GM23338 (cell line): ENCODE measurements around the gene SETBP1. TPM values are rescaled to one million over a fixed set of nuclear protein-coding genes. Genes with fewer than 3 reads are reported as not detected.
A peak's percentile ranks its signal among the peaks of the same experiment; 100 is the strongest.

Experiments
- ATAC-seq: fragments of 200-7000 bp; cut with Tn5 transposase; 3 replicates; pipeline ENCODE4 v1.9.1; 2020
- DNase-seq: peaks from one replicate; pipeline ENCODE4 v3.0.0-alpha.2; 2015; ENCODE audit warnings: low spot score
- H2AFZ ChIP-seq: fragments of 200-600 bp; sonication (generic); 2 replicates; pipeline ENCODE4 v1.8.0; 2016; ENCODE audit warnings: antibody characterized with exemption, mild to moderate bottlenecking, moderate library complexity
- H3F3A ChIP-seq: fragments of 200-600 bp; sonication (generic); replicated peaks from 2 replicates; pipeline ENCODE4 v1.8.0; 2017; ENCODE audit warnings: antibody characterized with exemption, mixed run types, low read depth
- H3K27ac ChIP-seq: fragments of 200-600 bp; sonication (generic); 2 replicates; pipeline ENCODE4 v1.6.1; 2016; ENCODE audit warnings: low read depth
- H3K27me3 ChIP-seq: fragments of 200-600 bp; sonication (generic); 2 replicates; pipeline ENCODE4 v1.8.0; 2016; ENCODE audit warnings: mild to moderate bottlenecking, mixed run types, moderate library complexity; ENCODE audit not compliant: insufficient read depth
- H3K36me3 ChIP-seq: fragments of 200-600 bp; sonication (generic); 2 replicates; pipeline ENCODE4 v1.8.0; 2016; ENCODE audit warnings: mild to moderate bottlenecking; ENCODE audit not compliant: insufficient read depth
- H3K4me1 ChIP-seq: fragments of 200-600 bp; sonication (generic); 2 replicates; pipeline ENCODE4 v1.8.0; 2016; ENCODE audit warnings: mild to moderate bottlenecking, moderate library complexity; ENCODE audit not compliant: insufficient read depth
- H3K4me2 ChIP-seq: fragments of 200-600 bp; sonication (generic); 2 replicates; pipeline ENCODE4 v1.7.1; 2017; ENCODE audit warnings: mixed run types
- H3K4me3 ChIP-seq: fragments of 200-600 bp; sonication (generic); 2 replicates; pipeline ENCODE4 v1.6.1; 2016; ENCODE audit warnings: mixed run types
- H3K79me2 ChIP-seq: fragments of 200-600 bp; sonication (generic); replicated peaks from 2 replicates; pipeline ENCODE4 v1.8.0; 2017; ENCODE audit warnings: mild to moderate bottlenecking; ENCODE audit not compliant: insufficient read depth
- H3K9me2 ChIP-seq: fragments of 200-600 bp; sonication (generic); 2 replicates; pipeline ENCODE4 v1.8.0; 2017; ENCODE audit not compliant: insufficient read depth
- H4K20me1 ChIP-seq: fragments of 200-600 bp; sonication (generic); replicated peaks from 2 replicates; pipeline ENCODE4 v1.8.0; 2017; ENCODE audit warnings: mild to moderate bottlenecking; ENCODE audit not compliant: insufficient read depth
- H3K27ac Mint-ChIP-seq: 2 replicates; pipeline ENCODE4 v1.8.0; 2020; ENCODE audit warnings: inconsistent platforms, mild to moderate bottlenecking, moderate library complexity, mixed read lengths
- H3K27me3 Mint-ChIP-seq: 3 replicates; pipeline ENCODE4 v1.8.0; 2022; ENCODE audit warnings: low read depth, mild to moderate bottlenecking, moderate library complexity, mixed read lengths, inconsistent platforms; ENCODE audit not compliant: insufficient read depth, poor library complexity
- H3K36me3 Mint-ChIP-seq: 3 replicates; pipeline ENCODE4 v1.8.0; 2021; ENCODE audit warnings: low read depth, mild to moderate bottlenecking, inconsistent platforms, moderate library complexity, mixed read lengths
- H3K4me1 Mint-ChIP-seq: 3 replicates; pipeline ENCODE4 v1.8.0; 2020; ENCODE audit warnings: mild to moderate bottlenecking, inconsistent platforms, mixed read lengths
- H3K4me3 Mint-ChIP-seq: 3 replicates; pipeline ENCODE4 v1.8.0; 2021; ENCODE audit warnings: moderate library complexity, mild to moderate bottlenecking, inconsistent platforms, mixed read lengths
- H3K9me3 Mint-ChIP-seq: 3 replicates; pipeline ENCODE4 v1.8.0; 2020; ENCODE audit warnings: moderate library complexity, mild to moderate bottlenecking, inconsistent platforms, mixed read lengths
- CREB1 ChIP-seq: fragments of 250-450 bp; sonication (Bioruptor Pico); IDR thresholded peaks from 2 replicates; pipeline ENCODE4 v1.5.0; 2020; ENCODE audit warnings: low read depth, mild to moderate bottlenecking, moderate library complexity
- ETS1 ChIP-seq: IDR thresholded peaks from 2 replicates; pipeline ENCODE4 v1.6.1; 2016; ENCODE audit warnings: antibody characterized with exemption
- EZH2 ChIP-seq: fragments of 200-600 bp; sonication (generic); IDR thresholded peaks from one replicate; pipeline ENCODE4 v1.8.0; 2017; ENCODE audit warnings: antibody characterized with exemption, mild to moderate bottlenecking, low read depth; ENCODE audit not compliant: unreplicated experiment
- EZH2phosphoT487 ChIP-seq: fragments of 200-600 bp; sonication (generic); IDR thresholded peaks from one replicate; pipeline ENCODE4 v1.8.1; 2018; ENCODE audit warnings: antibody characterized with exemption; ENCODE audit not compliant: unreplicated experiment
- NANOG ChIP-seq: IDR thresholded peaks from 2 replicates; pipeline ENCODE4 v1.6.1; 2016; ENCODE audit warnings: antibody characterized with exemption, borderline replicate concordance
- POLR2AphosphoS5 ChIP-seq: IDR thresholded peaks from 2 replicates; pipeline ENCODE4 v1.6.1; 2016; ENCODE audit warnings: antibody characterized with exemption, low read depth
- REST ChIP-seq: IDR thresholded peaks from one replicate; pipeline ENCODE4 v1.6.1; 2018; ENCODE audit warnings: antibody characterized with exemption; ENCODE audit not compliant: unreplicated experiment
- STAT1 ChIP-seq: IDR thresholded peaks from one replicate; pipeline ENCODE4 v1.6.1; 2016; ENCODE audit warnings: antibody characterized with exemption; ENCODE audit not compliant: unreplicated experiment
- ZNF114 ChIP-seq: fragments of 250-450 bp; sonication (Bioruptor Pico); IDR thresholded peaks from 2 replicates; pipeline ENCODE4 v1.5.0; 2020; ENCODE audit warnings: mild to moderate bottlenecking, moderate library complexity
- ZNF331 ChIP-seq: fragments of 250-450 bp; sonication (Bioruptor Pico); IDR thresholded peaks from 2 replicates; pipeline ENCODE4 v1.5.0; 2020; ENCODE audit warnings: low read depth, mild to moderate bottlenecking, moderate library complexity
- ZNF462 ChIP-seq: fragments of 250-450 bp; sonication (Bioruptor Pico); IDR thresholded peaks from 2 replicates; pipeline ENCODE4 v1.5.0; 2020; ENCODE audit warnings: mild to moderate bottlenecking, moderate library complexity
- polyA plus RNA-seq: library from polyadenylated mRNA; unstranded; fragments of >200 nt; fragmentation: Nextera tagmentation; extraction: Ambion mirVana; gene quantifications from 2 replicates; pipeline ENCODE4 v1.2.1, GENCODE V29; 2016
- total RNA-seq: library from RNA; depleted of rRNA; stranded (reverse); fragments of >200 nt; shearing (Covaris generic); gene quantifications from 2 replicates; pipeline ENCODE4 v1.2.3, GENCODE V29; 2014

SETBP1 gene
- total and polyA plus RNA-seq, 2 experiments from 2014 or later, result 1.6 to 5.5 TPM

DNA sequence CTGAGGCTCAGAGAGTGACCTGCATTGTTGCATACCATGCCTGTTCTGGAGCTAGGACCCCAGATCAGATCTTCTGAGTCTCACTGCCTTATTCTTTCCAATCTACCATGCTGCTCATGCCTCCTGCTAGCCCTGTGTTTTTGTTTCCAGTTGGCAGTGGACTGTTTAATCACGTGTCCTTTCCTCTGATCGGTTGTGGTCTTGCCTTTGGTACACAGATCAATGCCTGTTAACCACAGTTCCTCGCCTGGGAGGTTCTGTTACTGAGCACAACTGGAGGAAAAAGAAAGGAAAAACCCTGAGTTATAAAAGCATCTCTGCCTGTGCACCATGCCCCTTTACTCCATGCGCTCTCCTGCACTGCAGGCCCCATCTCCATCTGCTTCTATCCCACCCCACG lies 329.1 kb downstream of the SETBP1 start:
- Histone ChIP-seq H3K27me3 (no peaks in the 10 kb centered on the region), H3K36me3 (no peaks in the 10 kb centered on the region), H3K27ac (no peak overlapping the region), H3K79me2 (no peaks in the 10 kb centered on the region), H4K20me1 (no peaks in the 10 kb centered on the region), H3K4me3 (no peak overlapping the region), H3F3A (no peaks in the 10 kb centered on the region), H3K4me1 (peaks cover 3% of the 10 kb centered on the region; the same call in 1 of the 2 replicates), H2AFZ (no peak overlapping the region), H3K4me2 (no peak overlapping the region), H3K9me2 (no peaks in the 10 kb centered on the region; the same call in 1 of the 2 replicates)
- peaks cover 5% of the 10 kb centered on the region for H3K27me3 Mint-ChIP-seq
- no peak for DNase-seq
- no peak for TF ChIP-seq ZNF331 (CRISPR knock-in tag)
- TF ChIP-seq EZH2phosphoT487, result no peak
- ATAC-seq, result no peak
- 0 out of 2 replicates have a peak overlapping the region, but pooled peaks have one; percentile 41 for H3K27ac Mint-ChIP-seq
- peaks cover 30% of the 10 kb centered on the region for H3K4me1 Mint-ChIP-seq
- H3K4me3 Mint-ChIP-seq, result no peak overlapping the region
- H3K9me3 Mint-ChIP-seq, result no peaks in the 10 kb centered on the region
- peaks cover 3% of the 10 kb centered on the region; the same call in 1 of the 3 replicates for H3K36me3 Mint-ChIP-seq

DNA sequence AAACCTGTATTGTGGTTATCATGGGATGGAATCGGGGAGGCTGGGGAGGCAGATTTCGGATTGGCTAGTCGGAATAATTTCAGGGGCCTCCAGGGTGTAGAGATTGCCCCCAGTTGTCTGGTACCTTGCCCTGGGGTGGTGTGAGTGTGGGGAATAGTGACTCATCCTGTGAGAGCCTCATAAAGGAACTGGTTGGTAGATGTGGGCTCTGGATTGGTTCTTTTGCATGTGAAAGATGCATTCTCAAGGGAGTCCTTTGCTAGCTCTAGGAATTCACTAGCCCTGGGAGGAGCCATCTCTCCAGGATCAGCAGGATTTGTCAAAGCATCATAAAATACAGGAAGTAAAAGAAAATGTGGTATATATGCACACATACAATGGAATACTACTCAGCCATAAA lies 331.6 kb downstream of the SETBP1 start:
- peak; percentile 36 for DNase-seq
- peak; percentile 70 for ATAC-seq
- Histone ChIP-seq H2AFZ (no peak overlapping the region), H3K27me3 (no peaks in the 10 kb centered on the region), H3K36me3 (no peaks in the 10 kb centered on the region), H3K79me2 (no peaks in the 10 kb centered on the region), H3K4me2 (no peak overlapping the region), H3K4me1 (peaks cover 17% of the 10 kb centered on the region), H3K9me2 (no peaks in the 10 kb centered on the region; the same call in 1 of the 2 replicates), H3K27ac (no peak overlapping the region), H3K4me3 (no peak overlapping the region), H4K20me1 (no peaks in the 10 kb centered on the region), H3F3A (no peaks in the 10 kb centered on the region)
- no peak overlapping the region; the same call in 1 of the 2 replicates for H3K27ac Mint-ChIP-seq
- peaks cover 3% of the 10 kb centered on the region; the same call in 1 of the 3 replicates for H3K36me3 Mint-ChIP-seq
- H3K4me1 Mint-ChIP-seq, result peaks cover 48% of the 10 kb centered on the region
- H3K4me3 Mint-ChIP-seq, result no peak overlapping the region
- no peaks in the 10 kb centered on the region for H3K9me3 Mint-ChIP-seq
- peaks cover 5% of the 10 kb centered on the region for H3K27me3 Mint-ChIP-seq
- TF ChIP-seq NANOG, result no peak
- TF ChIP-seq EZH2phosphoT487, result no peak
- TF ChIP-seq ZNF114, result no peak
- TF ChIP-seq ZNF462 (CRISPR knock-in tag), result no peak
- no peak for TF ChIP-seq POLR2AphosphoS5
- TF ChIP-seq ETS1, result no peak
- TF ChIP-seq STAT1, result no peak
- no peak for TF ChIP-seq CREB1 (CRISPR knock-in tag)
- TF ChIP-seq EZH2, result no peak
- no peak for TF ChIP-seq REST
